IMR-90 (cell line): ENCODE data around the gene SPOUT1. TPM values are rescaled to one million over a fixed set of nuclear protein-coding genes. Genes with fewer than 3 reads are reported as not detected.

Experiments
- ATAC-seq: fragments of 200-7000 bp; cut with Tn5 transposase; 2 replicates; pipeline ENCODE4 v1.9.1; 2020; ENCODE audit warnings: low read depth, mild to moderate bottlenecking, moderate library complexity
- BruUV-seq: library from RNA; stranded (reverse); fragments of 400-500 nt; replicated peaks from 2 replicates; lab custom pipeline; 2021; lab: Mats Ljungman, UMichigan
- CTCF ChIA-PET: fragments of 300-600 bp; formaldehyde crosslinking; extraction: SDS; loops from one replicate; lab custom pipeline; 2021; ENCODE audit warnings: antibody characterized with exemption; lab: Yijun Ruan, JAX
- POLR2A ChIA-PET: fragments of 300-600 bp; sonication (Branson Sonifier 250); formaldehyde crosslinking; loops from one replicate; lab custom pipeline; 2022; ENCODE audit warnings: antibody characterized with exemption; ENCODE audit not compliant: unreplicated experiment; lab: Charles Lee
- DNase-seq: peaks from one replicate; pipeline ENCODE4 v3.0.0; 2013
- H2AFZ ChIP-seq: replicated peaks from 2 replicates; pipeline ENCODE3; 2013; ENCODE audit warnings: low read length, mild to moderate bottlenecking; ENCODE audit not compliant: poor library complexity
- H2AK5ac ChIP-seq: 2 replicates; pipeline ENCODE4 v1.6.1; 2013; ENCODE audit warnings: low read depth, low read length, inconsistent platforms
- H2AK9ac ChIP-seq: replicated peaks from 2 replicates; pipeline ENCODE3; 2013; ENCODE audit warnings: mild to moderate bottlenecking, low read depth, low read length, moderate library complexity; ENCODE audit not compliant: poor library complexity
- H2BK120ac ChIP-seq: 2 replicates; pipeline ENCODE4 v1.6.1; 2013; ENCODE audit warnings: low read depth, low read length, inconsistent platforms
- H2BK15ac ChIP-seq: 3 replicates; pipeline ENCODE4 v1.6.1; 2013; ENCODE audit warnings: low read depth, low read length, inconsistent platforms
- H2BK20ac ChIP-seq: 2 replicates; pipeline ENCODE4 v1.6.1; 2013; ENCODE audit warnings: low read depth, mild to moderate bottlenecking, inconsistent platforms, low read length, moderate library complexity
- H2BK5ac ChIP-seq: 2 replicates; pipeline ENCODE4 v1.6.1; 2013; ENCODE audit warnings: mild to moderate bottlenecking, low read depth, low read length, inconsistent platforms; ENCODE audit not compliant: poor library complexity, severe bottlenecking
- H3K14ac ChIP-seq: replicated peaks from 2 replicates; pipeline ENCODE4 v1.6.1; 2013; ENCODE audit warnings: low read depth, low read length, inconsistent platforms
- H3K18ac ChIP-seq: 2 replicates; pipeline ENCODE4 v1.6.1; 2013; ENCODE audit warnings: low read depth, low read length, control low read depth
- H3K23ac ChIP-seq: 2 replicates; pipeline ENCODE4 v1.6.1; 2013; ENCODE audit warnings: low read depth, low read length, inconsistent platforms
- H3K27ac ChIP-seq: 2 replicates; pipeline ENCODE4 v1.5.1; 2013; ENCODE audit warnings: mild to moderate bottlenecking, control low read depth, low read length; ENCODE audit not compliant: insufficient read depth
- H3K27me3 ChIP-seq: 2 replicates; pipeline ENCODE4 v1.6.1; 2013; ENCODE audit warnings: low read length; ENCODE audit not compliant: control insufficient read depth, insufficient read depth
- H3K36me3 ChIP-seq: 2 replicates; pipeline ENCODE4 v1.6.1; 2013; ENCODE audit warnings: low read length, mixed read lengths; ENCODE audit not compliant: control insufficient read depth, insufficient read depth
- H3K4ac ChIP-seq: 2 replicates; pipeline ENCODE4 v1.6.1; 2013; ENCODE audit warnings: low read depth, low read length, inconsistent platforms
- H3K4me1 ChIP-seq: 2 replicates; pipeline ENCODE4 v1.6.1; 2013; ENCODE audit warnings: low read length, mixed read lengths; ENCODE audit not compliant: control insufficient read depth, insufficient read depth
- H3K4me2 ChIP-seq: 2 replicates; pipeline ENCODE4 v1.6.1; 2013; ENCODE audit warnings: low read depth, mild to moderate bottlenecking, control low read depth, low read length, moderate library complexity
- H3K4me3 ChIP-seq: 2 replicates; pipeline ENCODE4 v1.5.1; 2013; ENCODE audit warnings: low read depth, mild to moderate bottlenecking, control low read depth, low read length, moderate library complexity; ENCODE audit not compliant: insufficient read depth
- H3K56ac ChIP-seq: 2 replicates; pipeline ENCODE4 v1.6.1; 2013; ENCODE audit warnings: low read length, inconsistent platforms; ENCODE audit not compliant: insufficient read depth; ENCODE audit errors: extremely low read depth
- H3K79me1 ChIP-seq, 2 experiments: 2 replicates each; pipeline ENCODE4 v1.6.1; 2013; ENCODE audit warnings: low read length in 2 of 2, inconsistent platforms in 1 of 2, low read depth in 1 of 2
- H3K9ac ChIP-seq: 2 replicates; pipeline ENCODE4 v1.6.1; 2013; ENCODE audit warnings: low read depth, low read length, control low read depth
- H3K9me1 ChIP-seq: 2 replicates; pipeline ENCODE4 v1.6.1; 2013; ENCODE audit warnings: low read length, inconsistent platforms; ENCODE audit not compliant: insufficient read depth
- H3K9me3 ChIP-seq: 2 replicates; pipeline ENCODE4 v1.6.1; 2013; ENCODE audit warnings: low read length; ENCODE audit not compliant: control insufficient read depth, insufficient read depth
- H4K20me1 ChIP-seq: 2 replicates; pipeline ENCODE4 v1.6.1; 2013; ENCODE audit warnings: low read length, inconsistent platforms; ENCODE audit not compliant: insufficient read depth
- H4K5ac ChIP-seq: 2 replicates; pipeline ENCODE4 v1.6.1; 2013; ENCODE audit warnings: mild to moderate bottlenecking, low read depth, low read length, control low read depth
- H4K8ac ChIP-seq, 2 experiments: 2 replicates each; pipeline ENCODE4 v1.6.1; 2013; ENCODE audit warnings: low read depth in 2 of 2, low read length in 2 of 2, control low read depth in 1 of 2, inconsistent platforms in 1 of 2
- H4K91ac ChIP-seq: 2 replicates; pipeline ENCODE4 v1.6.1; 2013; ENCODE audit warnings: low read depth, low read length, inconsistent platforms; ENCODE audit not compliant: insufficient read depth
- CTCF ChIP-seq: conservative IDR thresholded peaks from 2 replicates; pipeline ENCODE4 v1.5.1; 2012; ENCODE audit warnings: mild to moderate bottlenecking, low read depth, low read length, improper control_type of control experiment
- FOS ChIP-seq: fragments of 150-350 bp; IDR thresholded peaks from 2 replicates; pipeline ENCODE4 v1.6.1; 2016; ENCODE audit warnings: low read depth, low read length
- NFE2L2 ChIP-seq: fragments of 150-350 bp; IDR thresholded peaks from 2 replicates; pipeline ENCODE4 v1.6.1; 2016; ENCODE audit warnings: low read depth, mild to moderate bottlenecking, low read length
- RAD21 ChIP-seq: IDR thresholded peaks from 2 replicates; pipeline ENCODE4 v1.6.1; 2012; ENCODE audit warnings: low read length, improper control_type of control experiment
- RCOR1 ChIP-seq: IDR thresholded peaks from 2 replicates; pipeline ENCODE4 v1.6.1; 2012; ENCODE audit warnings: mild to moderate bottlenecking, low read length, improper control_type of control experiment; ENCODE audit not compliant: insufficient replicate concordance
- SMC3 ChIP-seq: fragments of 150-350 bp; IDR thresholded peaks from 2 replicates; pipeline ENCODE4 v1.6.1; 2016; ENCODE audit warnings: low read depth, mild to moderate bottlenecking, antibody characterized with exemption, low read length, moderate library complexity
- WGBS, 2 experiments: methylation state at CpG; one replicate each; pipeline versions ENCODE4 v1.1.5 to v1.1.7; 2013; ENCODE audit warnings: missing lambda C conversion rate in 2 of 2; ENCODE audit not compliant: insufficient read length in 1 of 2; ENCODE audit errors: extremely low coverage in 2 of 2; 5-methylcytosine and 5-hydroxymethylcytosine counted together
- dilution Hi-C: fragments of 300-500 bp; cut with HindIII; formaldehyde crosslinking; loops from one replicate; pipeline ENCODE4 v1.14.3; 2018; ENCODE audit warnings: low sequenced_read_pairs; ENCODE audit not compliant: unreplicated experiment
- in situ Hi-C: fragments of 300-500 bp; cut with MboI; formaldehyde crosslinking; loops from 3 replicates; pipeline ENCODE4 v1.14.3; 2019; ENCODE audit warnings: low sequenced_read_pairs, inconsistent platforms, mixed read lengths
- intact Hi-C: fragments of 100-400 bp; cut with micrococcal nuclease; formaldehyde crosslinking; loops from 2 replicates; pipeline ENCODE4 v1.10.0; 2022
- polyA plus RNA-seq, 3 experiments: library from polyadenylated mRNA; depleted of rRNA; stranded (reverse); fragments of >200 nt; gene quantifications; 2 replicates each; pipeline ENCODE4 v1.2.3, GENCODE V29; 2012; ENCODE audit warnings: low replicate concordance in 1 of 3
- total RNA-seq: library from RNA; depleted of rRNA; stranded (reverse); fragments of >200 nt; gene quantifications from 2 replicates; pipeline ENCODE4 v1.2.3, GENCODE V29; 2012

The SPOUT1 gene
- total and polyA plus RNA-seq, 2 of the 4 experiments (the other 2 are of a cell fraction) = 17.9 to 27.8 TPM

GRCh38 chr9:128788445-128788844, 41.1 kb downstream of the SPOUT1 start:
- no peak overlapping the region for H2BK120ac ChIP-seq
- no peak overlapping the region for H3K18ac ChIP-seq
- H2BK20ac ChIP-seq = no peak overlapping the region
- H3K27ac ChIP-seq = no peak overlapping the region
- H3K79me1 ChIP-seq = peaks cover 13 to 42% of the 10 kb centered on the region in 2 experiments
- H3K4ac ChIP-seq = no peak overlapping the region
- no peak overlapping the region for H3K14ac ChIP-seq
- H3K4me3 ChIP-seq = no peak overlapping the region
- peaks cover 34% of the 10 kb centered on the region for H3K36me3 ChIP-seq
- no peak overlapping the region for H2BK15ac ChIP-seq
- no peak overlapping the region for H2AFZ ChIP-seq
- no peak overlapping the region for H4K8ac ChIP-seq
- no peak overlapping the region for H2AK5ac ChIP-seq
- H4K20me1 ChIP-seq = 0 out of 2 replicates have a peak, but pooled peaks cover 5% of the 10 kb centered on the region
- DNase-seq (no peak), ATAC-seq (no peak)
- TF ChIP-seq RAD21 (no peak), FOS (no peak), CTCF (no peak), NFE2L2 (no peak), SMC3 (no peak), RCOR1 (no peak)
- no peak overlapping the region; the same call in 1 of the 2 replicates for H3K9ac ChIP-seq
- H4K91ac ChIP-seq = no peak overlapping the region
- no peak overlapping the region for H2AK9ac ChIP-seq
- BruUV-seq = no TSS peak
- CTCF ChIA-PET = interaction anchor here (0.6 to 1.5 kb wide), 2 partner anchors 11 to 30 kb away, joined by 5 to 8 read pairs; partner anchors contain the start of gene ENDOG
- in situ Hi-C loops (no loop called here), dilution Hi-C loops (no loop called here), intact Hi-C loops (no loop called here)
- POLR2A ChIA-PET = interaction anchor here (0.6 to 0.7 kb wide), 3 partner anchors 8 to 233 kb away, joined by 3 read pairs; no protein-coding TSS in a partner anchor
- peaks cover 4% of the 10 kb centered on the region for H3K4me1 ChIP-seq
- no peaks in the 10 kb centered on the region for H3K9me3 ChIP-seq
- H3K23ac ChIP-seq = no peak overlapping the region
- H3K4me2 ChIP-seq = no peak overlapping the region; the same call in 1 of the 2 replicates
- H3K9me1 ChIP-seq = no peaks in the 10 kb centered on the region; the same call in 1 of the 2 replicates
- no peak overlapping the region for H2BK5ac ChIP-seq
- H3K56ac ChIP-seq = no peak overlapping the region
- no peak overlapping the region for H4K5ac ChIP-seq
- no CpG with 5 or more reads among the region's 1 CpG for WGBS, 2 experiments
- H3K27me3 ChIP-seq = no peaks in the 10 kb centered on the region
